Dendritic cell treated with granulocyte-macrophage colony-stimulating factor and Interleukin-4, amounts not matched to agents 40 ng/mL and 50 ng/mL, for 4 days (primary cell): ENCODE data around the gene RNF41.

Source experiments
- H3K27ac Mint-ChIP-seq: one replicate; pipeline ENCODE4 v1.8.0; 2022; ENCODE audit warnings: mild to moderate bottlenecking, mixed read lengths
- H3K27me3 Mint-ChIP-seq: one replicate; pipeline ENCODE4 v1.8.0; 2022; ENCODE audit warnings: mild to moderate bottlenecking, mixed read lengths
- H3K36me3 Mint-ChIP-seq: one replicate; pipeline ENCODE4 v1.8.0; 2022; ENCODE audit warnings: low read depth, mixed read lengths
- H3K4me1 Mint-ChIP-seq: one replicate; pipeline ENCODE4 v1.8.0; 2022; ENCODE audit warnings: low read depth, mixed read lengths
- H3K4me3 Mint-ChIP-seq: one replicate; pipeline ENCODE4 v1.8.0; 2022; ENCODE audit warnings: mild to moderate bottlenecking, moderate library complexity, mixed read lengths
- H3K9me3 Mint-ChIP-seq: one replicate; pipeline ENCODE4 v1.8.0; 2022; ENCODE audit warnings: mixed read lengths
- intact Hi-C: fragments of 100-400 bp; cut with micrococcal nuclease; formaldehyde crosslinking; loops from one replicate; pipeline ENCODE4 v1.15.0; 2022

The RNF41 gene

DNA sequence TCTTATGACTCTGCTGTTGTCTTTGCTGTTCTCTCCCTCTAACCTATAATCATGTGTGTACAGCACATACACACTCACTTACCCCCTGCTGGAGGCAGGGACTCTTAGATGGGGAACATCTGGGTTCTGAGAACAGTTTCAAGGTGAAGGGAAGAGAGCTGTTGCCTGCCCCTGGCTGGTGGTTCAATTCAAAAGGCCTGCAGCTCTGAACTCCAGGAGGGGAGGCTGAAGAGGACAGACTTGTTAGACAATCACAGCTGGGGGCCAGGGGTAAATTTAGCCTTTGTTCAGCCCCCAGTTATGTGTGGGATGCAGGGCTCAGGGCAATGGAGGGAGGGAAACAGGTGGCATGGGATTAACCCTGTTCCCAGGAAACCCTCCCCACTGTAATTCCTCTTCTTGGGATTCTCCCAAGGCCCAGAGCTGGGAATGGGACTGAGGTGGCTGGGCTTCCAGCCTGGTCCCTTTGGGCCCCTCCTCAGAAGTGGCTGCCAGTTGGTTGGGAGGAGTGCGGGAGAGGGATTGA is 67.4 kb downstream of the RNF41 start:
- peaks cover 64% of the 10 kb centered on the region for H3K4me1 Mint-ChIP-seq
- intact Hi-C loops: no loop called here
- peak overlapping the region; percentile 94 for H3K27ac Mint-ChIP-seq
- H3K27me3 Mint-ChIP-seq: no peaks in the 10 kb centered on the region
- no peak overlapping the region for H3K4me3 Mint-ChIP-seq
- H3K36me3 Mint-ChIP-seq: peaks cover 49% of the 10 kb centered on the region
- H3K9me3 Mint-ChIP-seq: no peaks in the 10 kb centered on the region

GRCh38 chr12:56153678-56154065 is 68.0 kb downstream of the RNF41 start:
- H3K4me1 Mint-ChIP-seq: peaks cover 57% of the 10 kb centered on the region
- peaks cover 42% of the 10 kb centered on the region for H3K36me3 Mint-ChIP-seq
- H3K4me3 Mint-ChIP-seq: no peak overlapping the region
- H3K9me3 Mint-ChIP-seq: no peaks in the 10 kb centered on the region
- no peaks in the 10 kb centered on the region for H3K27me3 Mint-ChIP-seq
- intact Hi-C loops: no loop called here
- H3K27ac Mint-ChIP-seq: peak overlapping the region; percentile 94

DNA sequence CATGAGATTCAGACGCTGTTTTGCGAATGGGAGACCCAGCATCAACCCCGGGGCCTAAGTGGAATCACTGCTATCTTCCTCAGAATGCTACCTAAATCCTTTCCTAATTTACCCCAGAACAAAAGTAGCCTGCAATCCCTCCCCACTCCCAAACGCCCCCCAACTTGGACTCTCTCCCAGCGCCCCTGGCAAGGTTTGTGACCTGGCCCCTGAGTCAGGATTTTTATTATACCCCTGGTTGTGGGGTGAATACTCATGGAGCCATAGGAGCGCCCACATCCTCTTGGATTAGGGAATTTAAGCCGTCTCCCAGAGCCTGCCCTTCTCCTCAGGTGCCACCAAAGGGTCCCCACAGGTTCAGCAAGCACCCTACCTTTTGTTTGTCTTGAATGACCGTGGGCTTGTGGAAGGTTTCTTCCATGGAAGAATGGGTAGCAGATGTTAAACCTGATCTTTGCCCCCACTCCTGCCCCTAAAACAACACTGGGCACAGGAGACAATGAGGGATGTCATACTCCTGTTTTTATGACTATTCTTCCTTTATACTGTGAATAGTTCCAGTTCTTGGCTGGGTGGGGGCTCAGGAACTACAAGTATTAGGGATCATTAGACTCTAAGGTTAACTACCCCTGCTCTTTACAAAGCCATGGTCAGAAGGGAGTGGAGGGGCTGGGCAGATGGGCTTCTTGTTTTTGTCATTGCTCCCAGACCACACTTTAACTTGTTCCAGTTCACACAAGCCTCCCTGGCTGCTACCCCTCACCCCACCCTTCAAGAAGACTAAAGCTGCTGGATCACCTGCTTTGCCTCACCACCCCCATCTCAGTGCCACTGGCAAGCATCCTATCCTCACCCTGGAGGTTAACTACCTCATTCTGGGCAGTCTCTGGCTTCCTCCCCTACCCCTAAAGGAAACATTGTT is 68.7 kb downstream of the RNF41 start:
- H3K27ac Mint-ChIP-seq: peak overlapping the region; percentile 94
- H3K4me1 Mint-ChIP-seq: peaks cover 57% of the 10 kb centered on the region
- H3K4me3 Mint-ChIP-seq: peak overlapping the region; percentile 88
- H3K27me3 Mint-ChIP-seq: no peaks in the 10 kb centered on the region
- H3K36me3 Mint-ChIP-seq: peaks cover 36% of the 10 kb centered on the region
- no peaks in the 10 kb centered on the region for H3K9me3 Mint-ChIP-seq
- intact Hi-C loops: no loop called here
